Stimulated activated CD4-positive, alpha-beta T cell treated with anti-CD3 and anti-CD28 coated beads, Interleukin-1b, Interleukin-23, amount 100 ng/mL, for 4 hours (primary cell): ENCODE data around the gene TTLL9.

ENCODE experiments used
- DNase-seq, 2 donors: peaks; one replicate each; pipeline ENCODE4 v3.0.0-alpha.2; 2020; ENCODE audit warnings: low read depth in 2 of 2

The TTLL9 gene

DNA sequence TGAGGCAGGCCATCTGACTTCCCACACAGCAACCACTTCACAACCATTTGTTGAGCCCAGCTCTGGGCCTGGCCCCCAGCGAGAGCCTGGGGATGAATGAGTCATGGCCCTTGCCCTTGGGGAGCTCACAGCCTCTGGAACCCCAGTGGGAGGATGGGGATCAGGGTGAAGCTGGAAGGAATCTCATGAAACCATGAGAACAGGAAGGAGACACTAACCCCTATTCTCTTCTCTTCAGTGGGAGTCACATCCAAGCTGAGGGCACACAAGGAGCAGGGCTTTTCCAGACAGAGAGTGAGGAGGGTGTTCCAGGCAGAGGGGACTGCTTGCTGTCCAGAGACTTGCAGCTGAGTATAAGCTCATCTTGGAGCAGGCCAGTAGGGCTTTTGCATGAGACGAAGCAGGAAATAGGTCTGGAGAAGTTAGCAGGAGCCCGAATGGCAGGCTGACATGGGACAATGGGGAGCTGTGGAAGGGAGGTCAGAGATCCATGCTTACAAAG is 32.5 kb upstream of the TTLL9 start:
- DNase-seq, result no peak

DNA sequence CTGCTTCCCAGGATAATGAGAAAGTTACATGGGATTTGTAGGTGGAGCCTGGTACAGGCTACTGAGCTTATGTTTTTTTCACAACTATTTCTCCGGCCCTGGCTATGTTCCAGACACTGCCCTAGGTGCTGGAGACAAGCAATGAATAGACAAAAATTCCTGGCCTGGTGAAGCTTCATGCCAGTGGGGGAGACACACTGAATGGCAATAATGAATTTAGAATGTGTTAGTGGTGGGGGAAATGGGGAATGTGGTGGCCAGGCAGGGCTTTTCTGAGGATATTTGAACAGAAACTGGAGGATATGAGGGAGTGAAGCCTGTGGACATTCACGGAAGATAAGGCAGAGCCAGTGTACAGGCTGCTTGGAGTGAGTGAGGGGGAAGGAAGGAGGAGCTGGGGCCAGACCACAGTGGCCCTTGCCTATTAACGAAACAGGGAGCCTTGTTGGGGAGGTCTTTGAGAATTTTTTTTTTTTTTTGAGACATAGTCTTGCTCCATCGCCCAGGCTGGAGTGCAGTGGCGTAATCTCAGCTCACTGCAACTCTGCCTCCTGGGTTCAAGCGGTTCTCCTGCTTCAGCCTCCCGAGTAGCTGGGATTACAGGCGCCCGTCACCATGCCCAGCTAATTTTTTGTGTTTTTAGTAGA is 31.7 kb upstream of the TTLL9 start:
- no peak for DNase-seq

DNA sequence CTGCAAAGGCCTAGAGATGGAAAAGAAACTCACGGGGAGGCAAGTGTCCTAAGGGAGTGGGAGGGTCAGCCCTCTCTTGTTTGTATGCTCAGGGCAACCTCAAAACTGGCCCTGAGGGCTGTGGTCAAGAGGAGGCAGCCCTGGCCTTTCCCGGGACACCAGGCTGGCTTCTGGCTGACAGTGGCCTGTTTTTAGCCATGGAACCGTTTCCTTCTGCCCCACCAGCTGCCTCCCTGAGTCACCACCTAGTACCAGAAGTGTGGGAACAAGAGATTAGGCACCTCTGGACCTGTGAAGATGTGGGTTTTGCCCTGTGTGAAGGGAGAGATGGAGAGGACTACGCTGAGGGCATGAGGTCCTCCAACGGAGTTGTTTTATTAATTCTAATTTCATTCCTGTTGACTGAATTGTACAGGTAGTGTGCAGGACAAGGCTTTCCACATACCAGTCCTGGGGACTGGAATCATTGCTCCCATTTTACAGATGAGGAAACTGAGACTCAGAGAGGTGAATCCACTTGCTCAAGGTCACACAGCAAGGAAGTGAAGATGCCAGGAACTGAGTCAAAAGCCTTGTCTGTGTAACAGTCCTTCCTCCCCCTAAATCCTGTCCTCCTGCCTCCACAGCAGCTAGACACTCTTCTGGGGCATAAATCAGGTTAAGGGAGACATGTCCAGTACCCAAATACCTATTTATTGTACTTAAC is 30.5 kb upstream of the TTLL9 start:
- DNase-seq, result no peak

DNA sequence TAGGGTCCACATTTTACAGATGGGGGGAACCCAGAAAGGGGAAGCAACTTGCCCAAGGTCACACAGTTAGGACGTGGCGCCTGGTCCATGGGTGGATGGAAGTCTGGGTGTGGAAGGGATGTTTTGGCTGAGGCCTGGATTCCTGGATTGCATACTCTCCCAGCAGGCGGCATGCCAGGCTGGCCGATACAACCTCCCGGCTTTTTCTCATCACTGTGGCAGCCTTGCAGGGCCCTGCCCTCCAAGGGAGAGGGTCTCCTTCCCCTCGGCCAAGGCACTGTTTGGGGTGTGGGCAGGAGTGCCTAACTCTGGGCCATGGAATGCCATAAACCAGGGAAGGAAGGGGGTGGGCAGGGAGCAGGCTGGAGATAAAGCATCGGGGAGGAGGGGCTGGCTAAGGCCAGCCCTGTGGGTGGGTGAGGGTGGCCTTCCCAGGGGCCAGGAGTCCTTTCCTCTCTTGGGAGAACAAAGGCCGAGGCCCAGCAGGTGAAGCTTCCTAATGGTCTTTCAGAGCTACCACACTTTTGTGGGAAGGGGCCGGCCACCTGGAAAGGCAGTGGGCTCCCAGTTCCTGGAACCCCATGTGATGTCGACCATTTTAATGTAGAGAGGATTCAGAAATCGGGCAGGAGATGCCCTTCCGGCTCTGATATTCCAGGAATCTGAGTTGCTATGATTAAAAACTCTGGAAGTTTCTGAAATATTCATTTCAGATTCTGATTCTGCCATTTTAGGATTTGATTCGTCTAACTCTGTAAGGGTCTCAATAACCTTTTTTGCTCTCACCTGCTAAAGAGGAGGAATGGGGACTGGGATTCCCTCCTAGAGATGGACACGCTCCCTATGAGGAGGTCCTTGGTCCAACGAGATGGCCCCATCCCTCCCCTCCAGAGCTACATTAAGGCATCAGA is 29.3 kb upstream of the TTLL9 start:
- DNase-seq, result no peak

DNA sequence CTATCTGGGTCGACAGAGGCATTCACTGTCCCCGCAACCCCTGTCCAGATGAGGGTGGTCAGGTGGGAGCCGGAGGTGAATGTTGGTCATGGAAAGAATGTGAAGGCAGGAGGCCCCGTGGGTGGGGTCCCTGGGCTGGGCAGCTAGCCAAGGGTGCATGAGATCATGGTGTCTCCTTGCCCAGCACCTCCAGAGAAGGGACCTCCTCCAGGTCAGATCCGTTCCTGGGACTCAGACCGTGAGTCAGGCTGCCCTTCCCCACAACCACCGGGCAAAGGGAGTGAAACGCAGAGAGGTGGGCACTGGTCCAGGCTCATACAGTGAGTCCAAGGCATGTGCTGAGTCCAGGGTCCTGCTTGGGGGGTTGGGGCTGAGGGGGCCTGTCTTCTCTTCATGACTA is 28.5 kb upstream of the TTLL9 start:
- no peak for DNase-seq

DNA sequence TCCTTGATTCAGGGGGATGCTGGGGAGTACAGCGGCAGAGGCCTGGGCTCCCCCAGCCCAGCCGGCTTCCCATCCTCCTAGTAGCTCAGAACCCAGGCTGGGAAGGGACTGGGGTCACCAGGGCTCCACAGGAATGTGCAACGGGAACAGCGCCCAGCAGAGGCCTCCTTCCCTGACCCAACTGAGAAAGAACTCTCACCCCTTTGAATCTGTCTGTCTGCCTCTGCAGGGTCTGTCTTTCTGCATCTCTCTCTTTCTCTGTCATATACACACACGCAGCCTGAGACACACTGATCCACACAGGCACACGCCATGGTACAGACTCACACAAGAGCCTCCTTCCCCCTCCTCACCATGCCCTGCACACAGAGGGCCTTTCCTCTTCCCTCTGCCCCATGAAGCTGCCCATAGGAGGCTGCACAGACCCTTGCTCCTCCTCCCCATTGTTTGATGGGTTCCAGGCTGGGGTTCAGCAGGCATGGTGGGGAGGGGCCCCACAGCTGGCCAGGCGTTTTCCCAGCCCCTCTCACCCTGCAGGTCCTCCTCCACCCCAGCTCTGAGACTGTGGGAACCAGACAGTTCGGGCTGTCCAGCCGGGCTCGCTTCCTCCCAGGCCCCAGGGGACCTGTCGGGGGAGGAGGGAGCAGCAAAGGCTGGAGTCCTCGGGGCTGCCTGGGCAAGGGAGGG is 27.8 kb upstream of the TTLL9 start:
- DNase-seq, result no peak

DNA sequence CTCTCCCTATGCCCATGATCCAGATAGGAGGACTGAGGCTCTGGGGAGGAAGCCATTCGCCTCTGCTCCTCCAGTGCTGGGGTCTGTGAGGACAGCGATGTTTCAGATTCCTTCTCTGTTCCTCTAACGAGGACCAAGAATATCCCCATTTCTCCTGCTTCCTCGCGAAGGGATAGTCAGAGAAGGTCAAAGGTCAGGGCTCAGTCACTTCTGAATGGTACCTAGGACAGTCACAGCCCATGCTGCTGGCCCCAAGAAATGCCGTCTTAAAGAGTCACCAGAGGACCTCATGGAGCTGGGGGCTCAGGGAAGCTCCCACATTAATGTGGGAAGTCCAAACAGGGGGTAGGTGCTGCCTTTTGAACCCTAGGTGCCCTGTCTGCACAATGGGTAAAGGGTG is 27.1 kb upstream of the TTLL9 start:
- DNase-seq, result no peak

DNA sequence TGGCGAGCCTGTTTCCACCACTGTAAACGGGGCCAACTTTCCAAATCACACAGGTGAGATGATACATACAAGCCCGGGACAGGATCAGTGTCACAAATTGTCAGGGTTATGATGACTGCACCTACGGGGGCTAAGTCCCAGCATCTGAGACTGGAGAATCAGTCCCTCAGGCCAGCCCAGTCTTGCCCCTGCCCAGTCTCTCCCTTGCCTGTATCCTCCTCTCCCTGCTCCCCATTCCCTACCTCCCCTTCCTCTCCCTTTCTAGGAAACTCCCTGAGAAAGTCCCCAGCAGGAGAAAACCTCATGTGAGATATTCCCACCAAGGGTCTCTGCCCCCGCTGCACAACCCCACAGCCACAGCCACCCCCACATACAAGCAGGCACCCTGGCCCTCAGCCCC is 26.6 kb upstream of the TTLL9 start:
- DNase-seq, result no peak

DNA sequence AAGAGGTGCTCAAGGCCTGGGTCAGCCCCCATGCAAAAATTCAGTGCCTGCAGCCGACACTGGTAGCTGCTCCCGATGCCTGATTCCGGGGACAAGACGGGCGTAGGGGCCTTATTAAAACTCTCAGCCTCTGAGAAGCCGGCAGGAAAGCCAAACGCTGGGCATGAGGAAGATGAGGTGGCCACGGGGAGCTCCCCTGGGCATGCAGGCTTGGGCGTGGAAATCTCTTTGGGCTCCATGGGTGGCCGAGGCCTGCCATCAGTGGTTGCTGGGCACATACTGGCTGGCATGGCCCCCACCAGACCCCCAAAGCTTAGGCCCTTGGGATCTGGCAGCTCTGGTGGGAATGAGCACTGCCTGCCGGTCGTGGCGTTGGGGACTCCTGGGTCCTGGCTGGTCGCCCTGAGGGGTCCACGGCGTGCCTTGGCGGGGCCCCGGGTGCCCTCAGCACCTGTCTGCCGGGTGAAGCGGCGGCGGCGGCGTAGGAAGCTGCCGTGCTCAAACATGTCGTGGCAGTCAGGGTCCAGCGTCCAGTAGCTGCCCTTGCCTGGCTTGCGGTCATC is 25.6 kb upstream of the TTLL9 start:
- no peak for DNase-seq

DNA sequence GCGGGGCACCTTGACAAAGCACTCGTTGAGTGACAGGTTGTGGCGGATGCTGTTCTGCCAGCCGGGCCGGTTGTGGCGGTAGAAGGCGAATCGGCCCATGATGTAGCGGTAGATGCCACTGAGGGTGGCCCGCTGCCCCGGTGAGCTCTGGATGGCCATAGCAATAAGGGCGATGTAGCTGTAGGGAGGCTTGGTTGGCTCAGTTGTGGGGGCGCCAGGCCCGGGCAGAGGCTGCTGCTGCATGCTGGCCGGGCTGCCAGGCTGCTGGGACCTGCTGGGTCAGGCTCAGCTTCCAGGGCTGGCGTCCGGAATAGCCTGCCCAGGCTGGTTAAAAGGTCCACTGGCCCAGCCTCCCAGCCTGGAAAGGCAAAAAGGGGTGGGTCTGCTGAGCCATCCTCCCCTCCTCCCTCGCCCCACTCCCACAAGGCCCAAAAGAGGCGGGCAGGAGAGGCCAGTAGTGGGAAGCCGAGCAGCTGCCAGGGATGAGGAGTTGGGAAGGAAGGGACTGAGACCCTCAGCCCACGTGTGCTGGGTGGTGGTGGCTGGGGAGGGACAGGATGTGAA is 25.1 kb upstream of the TTLL9 start, which contains the start of gene FOXS1:
TSS of gene FOXS1 (minus strand) at position 305 of the 564 bp plus-strand sequence. CDS start at position 243, 62 bp downstream.
- DNase-seq, result no peak

DNA sequence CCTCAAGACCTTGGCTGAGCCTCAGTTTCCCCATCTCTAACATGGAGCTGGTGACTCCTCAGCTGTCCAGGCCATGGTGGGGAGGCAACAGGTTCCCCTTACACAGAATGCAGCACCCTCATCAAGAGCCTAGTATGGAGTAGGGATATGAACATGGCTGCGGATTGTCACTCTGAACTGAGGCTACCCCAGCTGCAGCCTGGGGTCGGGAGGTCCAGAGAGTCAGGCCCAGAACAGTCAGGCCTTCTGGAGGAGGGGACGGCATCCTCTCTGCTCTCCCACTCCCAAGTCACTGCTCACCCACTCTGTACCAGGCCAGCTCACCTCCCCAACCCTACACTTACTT is 23.7 kb upstream of the TTLL9 start:
- no peak for DNase-seq

DNA sequence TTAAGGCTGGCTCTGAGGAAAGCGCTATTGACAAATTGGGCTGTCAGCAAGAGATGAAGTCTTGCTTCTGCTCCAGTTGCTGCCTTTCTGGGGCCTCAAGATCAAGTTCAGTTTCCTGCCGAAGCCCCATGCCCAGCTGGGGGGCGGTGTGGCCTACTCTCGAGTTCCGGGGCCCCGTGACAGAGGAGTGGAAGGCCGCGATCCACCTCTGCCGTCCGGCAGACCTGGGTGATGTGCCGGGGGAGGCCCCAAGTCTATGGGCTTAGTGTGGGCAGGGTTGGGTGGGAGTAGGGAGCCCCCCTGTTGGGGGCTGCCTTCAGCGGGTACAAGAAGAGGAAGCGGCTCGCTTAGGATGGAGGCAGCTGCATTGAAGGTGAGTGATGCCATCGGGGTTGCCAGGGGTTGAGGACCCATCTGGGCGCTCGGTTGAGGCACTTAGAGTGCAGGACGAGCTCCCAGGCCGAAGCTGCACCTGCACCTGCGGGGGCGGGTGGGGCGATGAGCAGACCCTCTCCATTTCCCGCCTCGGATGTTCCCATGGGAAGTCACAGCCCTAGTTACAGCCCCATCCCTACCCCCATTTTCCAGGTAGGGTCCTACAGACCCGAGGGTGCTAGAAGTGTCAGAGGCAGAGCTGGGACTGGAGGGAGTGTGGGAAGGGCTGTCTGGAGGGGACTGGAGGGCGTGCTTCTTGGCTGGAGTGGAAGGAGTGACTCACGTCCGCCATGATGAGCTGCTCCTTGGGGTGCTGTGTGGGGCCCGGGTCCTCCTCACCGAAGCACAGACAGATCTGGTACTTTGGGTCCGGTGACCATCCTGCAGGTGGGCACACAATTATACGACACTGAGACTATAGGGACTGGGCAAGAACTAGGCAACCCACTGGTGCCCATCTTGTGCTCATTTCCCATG is 22.1 kb upstream of the TTLL9 start:
- DNase-seq, result no peak

DNA sequence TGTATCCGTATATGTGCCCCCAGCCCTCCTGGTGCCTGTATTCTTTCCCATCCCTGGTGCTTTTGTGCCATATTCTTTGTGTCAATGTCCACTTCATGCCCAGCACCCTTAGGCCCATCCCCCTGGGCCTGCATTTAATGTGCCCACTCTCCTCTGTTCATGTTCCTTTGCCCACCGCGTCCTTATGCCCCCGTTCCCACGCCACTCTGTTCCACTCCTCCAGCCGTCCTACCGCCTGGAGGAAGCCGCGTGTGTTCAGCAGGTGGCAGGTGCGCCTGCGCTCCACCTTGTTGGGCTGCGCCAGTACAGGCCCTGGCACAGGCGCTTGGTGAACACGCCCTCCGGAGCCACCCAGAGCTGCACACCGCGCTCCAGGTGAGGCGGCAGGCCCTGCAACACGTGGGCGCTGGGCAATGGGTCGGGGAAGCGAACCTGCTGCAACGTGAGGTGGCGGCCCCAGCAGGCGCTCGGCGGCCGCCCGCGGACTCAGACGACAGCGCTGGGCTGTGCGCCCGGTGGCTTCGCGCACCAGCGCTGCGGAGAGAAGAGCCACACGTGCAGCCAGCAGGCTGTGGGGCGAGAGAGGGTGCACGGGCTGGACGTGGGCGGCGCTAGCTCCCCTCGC is 21.0 kb upstream of the TTLL9 start:
- no peak for DNase-seq

DNA sequence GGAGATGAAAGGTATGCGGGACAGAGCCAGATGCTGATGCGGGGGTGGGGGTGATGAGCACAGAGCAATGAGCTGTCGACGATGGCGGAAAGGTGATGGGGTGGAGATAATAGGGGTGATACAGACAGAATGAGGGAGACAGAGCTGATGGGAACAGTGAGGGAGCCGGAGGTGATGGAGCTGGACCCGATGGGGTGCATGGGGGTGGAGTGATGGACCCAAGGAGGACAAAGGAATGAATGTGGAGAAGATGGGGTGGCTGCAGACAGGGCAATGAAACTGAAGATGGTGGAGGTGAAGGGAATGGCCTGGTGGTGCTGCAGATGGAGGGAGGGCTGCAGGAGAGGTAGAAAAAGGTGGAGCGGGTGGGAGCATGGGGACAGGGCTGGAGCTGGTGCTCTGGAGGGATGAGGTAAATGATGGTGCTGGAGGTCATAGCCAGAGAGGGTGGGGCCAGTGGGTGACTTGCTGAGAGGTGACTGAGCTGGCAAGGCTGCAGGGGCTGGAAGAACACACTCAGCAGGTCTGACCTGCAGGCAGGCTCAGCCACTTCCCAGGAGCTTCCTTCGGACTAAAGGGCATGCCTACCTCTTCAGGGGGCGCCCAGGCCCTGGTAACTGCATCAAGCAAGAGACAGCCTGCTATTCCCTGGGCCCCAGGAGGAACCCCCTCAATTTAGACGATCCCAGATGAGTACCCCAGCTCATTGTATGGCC is 19.0 kb upstream of the TTLL9 start:
- no peak for DNase-seq

DNA sequence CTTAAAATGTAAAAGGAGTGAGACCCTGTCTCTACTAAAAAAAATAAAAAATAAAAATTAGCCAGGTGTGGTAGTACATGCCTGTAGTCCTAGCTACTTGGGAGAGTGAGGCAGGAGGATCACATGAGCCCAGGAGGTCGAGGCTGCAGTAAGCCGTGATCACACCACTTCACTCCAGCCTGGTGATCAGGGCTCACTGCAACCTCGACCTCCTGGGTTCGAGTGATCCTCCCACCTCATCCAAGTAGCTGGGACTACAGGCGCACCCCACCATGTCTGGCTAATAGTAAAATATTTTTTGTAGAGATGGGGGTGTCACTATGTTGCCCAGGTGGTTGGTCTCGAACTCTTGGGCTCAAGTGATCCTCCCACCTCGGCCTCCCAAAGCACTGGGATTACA is 17.0 kb upstream of the TTLL9 start:
- no peak for DNase-seq

DNA sequence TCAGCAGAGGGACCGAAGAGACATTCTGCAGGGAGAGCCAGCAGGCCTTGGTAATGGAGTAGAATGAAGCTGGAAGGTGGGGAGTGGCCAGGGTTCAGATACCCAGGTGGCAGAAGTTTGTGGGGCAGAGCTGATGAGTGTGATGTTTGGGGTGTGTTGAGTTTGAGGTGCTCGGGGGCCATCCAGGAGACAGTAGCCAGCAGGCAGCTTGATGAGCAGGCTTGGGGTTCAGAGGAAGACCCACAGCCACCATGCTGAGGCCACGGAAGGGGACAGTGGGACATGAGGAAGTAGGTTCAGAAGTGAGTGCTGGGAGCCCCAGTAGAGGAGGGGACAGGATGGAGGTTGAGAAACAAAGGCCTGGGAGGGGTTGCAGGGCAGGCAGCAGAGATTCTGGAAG is 13.9 kb upstream of the TTLL9 start:
- DNase-seq, result no peak

DNA sequence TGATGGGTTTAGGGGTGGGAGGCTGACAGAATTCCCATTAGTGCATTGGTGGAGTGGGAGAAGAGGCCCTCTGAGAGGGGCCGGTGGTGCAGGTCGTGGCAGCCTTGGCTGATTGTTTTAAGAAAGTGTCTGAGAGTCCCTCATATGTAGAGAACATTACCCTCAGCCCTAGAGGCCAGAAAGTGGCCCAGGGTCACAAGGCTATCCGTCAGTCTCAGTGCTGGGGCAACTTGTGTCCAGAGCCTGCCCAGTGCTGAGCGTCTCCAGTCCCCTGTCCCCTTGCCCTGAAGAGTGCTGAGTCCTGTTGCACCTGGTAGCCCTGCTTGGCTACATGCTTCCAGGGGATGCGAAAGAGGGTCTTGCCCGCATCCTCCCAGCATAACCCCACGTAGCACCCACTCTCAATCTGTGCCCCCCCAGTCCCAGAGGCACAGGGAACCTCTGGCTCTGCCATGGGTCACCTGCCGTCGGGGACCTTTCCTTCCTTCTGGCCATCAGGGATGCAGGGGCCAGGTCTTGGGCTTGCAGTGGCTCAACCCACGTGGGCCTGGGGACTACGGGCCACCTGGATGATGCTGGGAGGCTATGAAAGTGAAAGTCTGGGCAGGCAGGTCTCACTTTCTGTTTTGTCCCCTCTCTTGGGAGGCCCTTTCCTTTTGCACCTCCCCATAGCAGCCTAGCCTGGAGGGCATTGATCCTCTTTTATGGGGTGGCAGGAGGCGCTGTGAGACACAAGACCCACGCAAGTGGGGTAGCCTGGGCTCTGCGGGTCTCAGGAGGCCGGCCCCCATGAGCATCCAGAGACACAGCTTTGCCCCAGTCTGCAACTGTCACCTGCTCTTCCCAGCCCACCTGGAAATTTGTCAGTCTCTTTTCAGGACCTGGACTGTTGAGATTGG is 12.3 kb upstream of the TTLL9 start:
- no peak for DNase-seq

DNA sequence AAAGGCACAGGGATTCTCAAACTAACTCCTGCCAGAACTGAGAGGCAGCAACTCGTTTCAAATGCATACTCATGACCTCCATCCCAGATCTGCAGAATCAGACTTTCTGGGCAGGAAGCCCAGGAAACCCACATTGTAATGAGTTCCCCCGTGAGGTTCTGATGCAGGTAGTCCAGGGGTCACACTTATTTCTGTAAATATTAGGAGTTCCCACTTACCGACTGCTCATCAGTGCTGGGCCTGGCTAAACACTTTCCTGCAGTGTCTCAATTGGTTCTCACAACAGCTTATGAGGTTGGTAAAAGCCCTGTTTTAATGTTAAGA is 11.7 kb upstream of the TTLL9 start:
- DNase-seq, result no peak
